Measurements from ENCODE around the gene STXBP2.

The STXBP2 gene

GRCh38 chr19:7618348-7618747 is 18.6 kb upstream of the STXBP2 start:
- H3K4me3 Mint-ChIP-seq = no peak overlapping the region
- H3K9me3 Mint-ChIP-seq = no peaks in the 10 kb centered on the region
- peaks cover 23% of the 10 kb centered on the region for H3K36me3 Mint-ChIP-seq (ENCODE audit: low read depth)
- peak overlapping the region; percentile 70 for H3K27ac Mint-ChIP-seq
- H3K27me3 Mint-ChIP-seq (ENCODE audit: low read depth, poor library complexity) = no peaks in the 10 kb centered on the region
- no peak for TF ChIP-seq CTCF (IDR thresholded peaks at IDR 0.05)
- H3K4me1 Mint-ChIP-seq = no peaks in the 10 kb centered on the region
- no peak for DNase-seq

GRCh38 chr19:7618771-7619510 is 18.0 kb upstream of the STXBP2 start:
- Mint-ChIP-seq H3K9me3 (no peaks in the 10 kb centered on the region), H3K36me3 (ENCODE audit: low read depth) (peaks cover 23% of the 10 kb centered on the region), H3K27me3 (ENCODE audit: low read depth, poor library complexity) (no peaks in the 10 kb centered on the region), H3K4me3 (no peak overlapping the region), H3K27ac (peak overlapping the region; percentile 70), H3K4me1 (no peaks in the 10 kb centered on the region)
- no peak for DNase-seq
- TF ChIP-seq CTCF (IDR thresholded peaks at IDR 0.05) = no peak

- Mint-ChIP-seq H3K27me3 (ENCODE audit: low read depth, poor library complexity) (no peaks in the 10 kb centered on the region), H3K4me3 (no peak overlapping the region), H3K4me1 (no peaks in the 10 kb centered on the region), H3K27ac (no peak overlapping the region), H3K36me3 (ENCODE audit: low read depth) (peaks cover 23% of the 10 kb centered on the region), H3K9me3 (no peaks in the 10 kb centered on the region)
- DNase-seq = no peak
- TF ChIP-seq CTCF (IDR thresholded peaks at IDR 0.05) = no peak
These were observed 17.1 kb upstream of the STXBP2 start for GRCh38 chr19:7619671-7620441.

GRCh38 chr19:7620442-7621412 is 16.2 kb upstream of the STXBP2 start:
- H3K27me3 Mint-ChIP-seq (ENCODE audit: low read depth, poor library complexity) = no peaks in the 10 kb centered on the region
- H3K27ac Mint-ChIP-seq = no peak overlapping the region
- H3K4me1 Mint-ChIP-seq = no peaks in the 10 kb centered on the region
- no peaks in the 10 kb centered on the region for H3K9me3 Mint-ChIP-seq
- H3K4me3 Mint-ChIP-seq = no peak overlapping the region
- no peak for TF ChIP-seq CTCF (IDR thresholded peaks at IDR 0.05)
- H3K36me3 Mint-ChIP-seq (ENCODE audit: low read depth) = peaks cover 23% of the 10 kb centered on the region
- no peak for DNase-seq

- peaks cover 6% of the 10 kb centered on the region for H3K4me1 Mint-ChIP-seq
- TF ChIP-seq CTCF (IDR thresholded peaks at IDR 0.05) = no peak
- DNase-seq = no peak
These were observed 13.8 kb upstream of the STXBP2 start for GRCh38 chr19:7622933-7623685.

More at GRCh38 chr19:7622933-7623685, 13.8 kb upstream of the STXBP2 start:
- H3K27ac Mint-ChIP-seq = no peak overlapping the region
- no peak overlapping the region for H3K4me3 Mint-ChIP-seq
- H3K9me3 Mint-ChIP-seq = no peaks in the 10 kb centered on the region
- H3K27me3 Mint-ChIP-seq (ENCODE audit: low read depth, poor library complexity) = no peaks in the 10 kb centered on the region
- peaks cover 26% of the 10 kb centered on the region for H3K36me3 Mint-ChIP-seq (ENCODE audit: low read depth)
